Kidney (tissue), 14 donors: ENCODE results near the gene DIPK2B. TPM values are rescaled to one million over a fixed set of nuclear protein-coding genes. Genes with fewer than 3 reads are reported as not detected.
A peak's percentile ranks its signal among the peaks of the same experiment; 100 is the strongest.

Experiments
- DNase-seq, 5 donors: peaks; one replicate each; pipeline ENCODE4 v3.0.0-alpha.2; 2013 to 2020
- FAIRE-seq: peaks from 2 replicates; lab custom pipeline; 2012; peaks lifted over from hg19 to GRCh38; lab: Jason Lieb, UNC
- H3K27ac ChIP-seq, 2 donors: one replicate each; pipeline ENCODE4 v1.7.0; 2013; ENCODE audit warnings: low read depth in 2 of 2, low read length in 2 of 2, inconsistent platforms in 1 of 2
- H3K27me3 ChIP-seq: one replicate; pipeline ENCODE4 v1.7.1; 2013; ENCODE audit warnings: low read length, inconsistent platforms; ENCODE audit not compliant: control insufficient read depth, insufficient read depth
- H3K36me3 ChIP-seq, 3 donors: one replicate each; pipeline versions ENCODE4 v1.7.0 to v1.7.1; 2013; ENCODE audit warnings: low read length in 3 of 3, control low read depth in 1 of 3, inconsistent platforms in 1 of 3; ENCODE audit not compliant: insufficient read depth in 3 of 3, control insufficient read depth in 2 of 3
- H3K4me1 ChIP-seq, 3 donors: one replicate each; pipeline versions ENCODE4 v1.7.0 to v1.7.1; 2013; ENCODE audit warnings: low read length in 3 of 3, inconsistent platforms in 1 of 3, low read depth in 1 of 3; ENCODE audit not compliant: control insufficient read depth in 2 of 3, insufficient read depth in 2 of 3
- H3K4me3 ChIP-seq, 3 donors: one replicate each; pipeline versions ENCODE4 v1.7.0 to v1.8.1; 2013; ENCODE audit warnings: low read length in 3 of 3, control low read depth in 1 of 3, inconsistent platforms in 1 of 3
- H3K9ac ChIP-seq, 3 donors: one replicate each; pipeline versions ENCODE4 v1.7.0 to v1.7.1; 2013; ENCODE audit warnings: low read length in 3 of 3, control low read depth in 1 of 3, inconsistent platforms in 1 of 3
- H3K9me3 ChIP-seq, 3 donors: one replicate each; pipeline versions ENCODE4 v1.7.0 to v1.7.1; 2013; ENCODE audit warnings: low read length in 3 of 3, control low read depth in 1 of 3, inconsistent platforms in 1 of 3; ENCODE audit not compliant: control insufficient read depth in 2 of 3, insufficient read depth in 1 of 3
- CTCF ChIP-seq: IDR thresholded peaks from 3 replicates; pipeline ENCODE4 v1.5.1; 2012; ENCODE audit warnings: mild to moderate bottlenecking, moderate library complexity, borderline replicate concordance; ENCODE audit not compliant: insufficient read depth; ENCODE audit errors: extremely low read depth
- intact Hi-C: fragments of 100-400 bp; cut with DNase I; formaldehyde crosslinking; loops from one replicate; pipeline ENCODE4 v1.11.1; 2022
- polyA plus RNA-seq: library from polyadenylated mRNA; stranded (reverse); fragments of 350-450 nt; fragmentation: Illumina TruSeq; extraction: RNeasy Lipid Tissue Mini Kit (QIAGEN cat#74804); gene quantifications from one replicate; pipeline ENCODE4 v1.2.3, GENCODE V29; 2014; ENCODE audit warnings: low read depth, low replicate concordance; ENCODE audit not compliant: insufficient read depth
- total RNA-seq: library from RNA; stranded (reverse); fragmentation: NEBNext Ultra II Directional; extraction: Animal tissue kit (Norgen Biotek cat#: 25700); gene quantifications from one replicate; pipeline ENCODE4 v1.2.1, GENCODE V29; 2021
- donor health status: control.
- donor health status: control.
- donor health status: control.
- donor health status: control.
- donor health status: control.
- donor health status: DM: yes; HTN: yes; CAD: no.
- donor health status: Normal renal cell carcinoma (clear cell type).

Gene DIPK2B
- total and polyA plus RNA-seq, 2 donors from 2014 or later, result 4.6 to 25.2 TPM

GRCh38 chrX:45198706-45199105 is 2.0 kb downstream of the DIPK2B start:
- FAIRE-seq, result no peak
- no peak overlapping the region for H3K9ac ChIP-seq
- H3K27ac ChIP-seq, result no peak overlapping the region

GRCh38 chrX:45198301-45198700 is 2.4 kb downstream of the DIPK2B start:
- H3K4me1 ChIP-seq, result no peaks in the 10 kb centered on the region
- H3K9ac ChIP-seq, result no peak overlapping the region
- H3K36me3 ChIP-seq, result no peaks in the 10 kb centered on the region
- no peak overlapping the region for H3K4me3 ChIP-seq
- no peak overlapping the region for H3K27ac ChIP-seq
- intact Hi-C loops, result no loop called here
- FAIRE-seq (no peak), DNase-seq (no peak)
- no peaks in the 10 kb centered on the region for H3K9me3 ChIP-seq
- TF ChIP-seq CTCF, result no peak
- peaks cover 9% of the 10 kb centered on the region for H3K27me3 ChIP-seq

More at GRCh38 chrX:45198706-45199105, 2.0 kb downstream of the DIPK2B start:
- no peak for TF ChIP-seq CTCF
- Histone ChIP-seq H3K36me3 (no peaks in the 10 kb centered on the region), H3K4me3 (no peak overlapping the region), H3K4me1 (no peaks in the 10 kb centered on the region), H3K9me3 (no peaks in the 10 kb centered on the region), H3K27me3 (peaks cover 9% of the 10 kb centered on the region)
- no peak for DNase-seq
- intact Hi-C loops, result no loop called here

GRCh38 chrX:45196701-45197100 is 4.0 kb downstream of the DIPK2B start:
- H3K4me1 ChIP-seq, result no peaks in the 10 kb centered on the region
- H3K36me3 ChIP-seq, result no peaks in the 10 kb centered on the region
- no peaks in the 10 kb centered on the region for H3K9me3 ChIP-seq
- DNase-seq, result no peak
- no peak for TF ChIP-seq CTCF
- H3K4me3 ChIP-seq, result no peak overlapping the region
- intact Hi-C loops, result no loop called here
- peaks cover 9% of the 10 kb centered on the region for H3K27me3 ChIP-seq
- H3K9ac ChIP-seq, result no peak overlapping the region
- H3K27ac ChIP-seq, result no peak overlapping the region
- FAIRE-seq, result no peak

- intact Hi-C loops, result no loop called here
- H3K27ac ChIP-seq, result no peak overlapping the region
- H3K27me3 ChIP-seq, result peaks cover 12% of the 10 kb centered on the region
- H3K4me3 ChIP-seq, result no peak overlapping the region
- H3K36me3 ChIP-seq, result no peaks in the 10 kb centered on the region
- no peak overlapping the region for H3K9ac ChIP-seq
- H3K4me1 ChIP-seq, result no peaks in the 10 kb centered on the region
- peak in 1 of 5 donors; percentile 23 for DNase-seq
- no peak for TF ChIP-seq CTCF
- H3K9me3 ChIP-seq, result no peaks in the 10 kb centered on the region
- FAIRE-seq, result no peak
These were observed 8.8 kb downstream of the DIPK2B start for GRCh38 chrX:45191820-45192409.
